Large intestine (tissue), 12 donors: ENCODE results near the gene EEF1E1. TPM values are rescaled to one million over a fixed set of nuclear protein-coding genes. Genes with fewer than 3 reads are reported as not detected.

Experiments used
- DNase-seq, 2 donors: peaks; one replicate each; pipeline versions ENCODE4 v3.0.0 to v3.0.0-alpha.2; 2013
- H3K27ac ChIP-seq: one replicate; pipeline ENCODE4 v1.5.1; 2013; ENCODE audit warnings: low read length
- H3K27me3 ChIP-seq: 2 replicates; pipeline ENCODE4 v1.6.1; 2013; ENCODE audit warnings: low read length; ENCODE audit not compliant: control insufficient read depth, insufficient read depth
- H3K36me3 ChIP-seq: 2 replicates; pipeline ENCODE4 v1.6.1; 2013; ENCODE audit warnings: low read length; ENCODE audit not compliant: control insufficient read depth, insufficient read depth
- H3K4me1 ChIP-seq: one replicate; pipeline ENCODE4 v1.6.1; 2013; ENCODE audit warnings: low read length; ENCODE audit not compliant: control insufficient read depth, insufficient read depth
- H3K4me3 ChIP-seq: one replicate; pipeline ENCODE4 v1.5.1; 2013; ENCODE audit warnings: low read length
- H3K9me3 ChIP-seq: one replicate; pipeline ENCODE4 v1.6.1; 2013; ENCODE audit warnings: mild to moderate bottlenecking, low read depth, low read length, moderate library complexity; ENCODE audit not compliant: control insufficient read depth
- WGBS: methylation state at CpG from one replicate; pipeline ENCODE4 v1.1.5; 2013; ENCODE audit warnings: low lambda C conversion rate; ENCODE audit not compliant: insufficient coverage; 5-methylcytosine and 5-hydroxymethylcytosine counted together
- long read RNA-seq, 11 donors: transcript quantifications; one replicate each; lab custom pipeline, GENCODE V29; 2026
- polyA plus RNA-seq: library from polyadenylated mRNA; unstranded; fragments of 120-200 nt; gene quantifications from one replicate; pipeline ENCODE4 v1.2.1, GENCODE V29; 2013

The EEF1E1 gene
- polyA plus RNA-seq = 28.0 TPM
- long read RNA-seq, donor 1, transcript EEF1E1-201 (4 exons, 1,077 nt) = major isoform, 5 of 15 reads
- long read RNA-seq, donor 1, transcript EEF1E1-205 (3 exons, 654 nt) = major isoform, 5 of 15 reads
- long read RNA-seq, donor 1, partial matches to known transcripts = 5 of 15 reads
- long read RNA-seq, donor 1, other reads (novel, unspliced or antisense) = 0 of 15 reads
- long read RNA-seq, donor 2, transcript EEF1E1-201 (4 exons, 1,077 nt) = major isoform, 19 of 46 reads
- long read RNA-seq, donor 2, partial matches to known transcripts = 21 of 46 reads
- long read RNA-seq, donor 2, other reads (novel, unspliced or antisense) = 0 of 46 reads
- long read RNA-seq, donor 3, transcript EEF1E1-201 (4 exons, 1,077 nt) = major isoform, 27 of 41 reads
- long read RNA-seq, donor 3, partial matches to known transcripts = 10 of 41 reads
- long read RNA-seq, donor 3, other reads (novel, unspliced or antisense) = 0 of 41 reads
- long read RNA-seq, donor 4, partial matches to known transcripts = 0 of 2 reads
- long read RNA-seq, donor 4, other reads (novel, unspliced or antisense) = 0 of 2 reads
- long read RNA-seq, donor 5, transcript EEF1E1-201 (4 exons, 1,077 nt) = major isoform, 12 of 21 reads
- long read RNA-seq, donor 5, partial matches to known transcripts = 6 of 21 reads
- long read RNA-seq, donor 5, other reads (novel, unspliced or antisense) = 0 of 21 reads
- long read RNA-seq, donor 6, transcript EEF1E1-201 (4 exons, 1,077 nt) = major isoform, 11 of 22 reads
- long read RNA-seq, donor 6, partial matches to known transcripts = 10 of 22 reads
- long read RNA-seq, donor 6, other reads (novel, unspliced or antisense) = 0 of 22 reads
- long read RNA-seq, donor 7, transcript EEF1E1-201 (4 exons, 1,077 nt) = major isoform, 10 of 15 reads
- long read RNA-seq, donor 7, partial matches to known transcripts = 5 of 15 reads
- long read RNA-seq, donor 7, other reads (novel, unspliced or antisense) = 0 of 15 reads
- long read RNA-seq, donor 8, transcript EEF1E1-201 (4 exons, 1,077 nt) = major isoform, 18 of 38 reads
- long read RNA-seq, donor 8, partial matches to known transcripts = 16 of 38 reads
- long read RNA-seq, donor 8, other reads (novel, unspliced or antisense) = 0 of 38 reads
- long read RNA-seq, donor 9, transcript EEF1E1-201 (4 exons, 1,077 nt) = major isoform, 25 of 40 reads
- long read RNA-seq, donor 9, transcript EEF1E1-205 (3 exons, 654 nt) = minor isoform, 6 of 40 reads
- long read RNA-seq, donor 9, partial matches to known transcripts = 9 of 40 reads
- long read RNA-seq, donor 9, other reads (novel, unspliced or antisense) = 0 of 40 reads
- long read RNA-seq, donor 10, transcript EEF1E1-201 (4 exons, 1,077 nt) = major isoform, 15 of 27 reads
- long read RNA-seq, donor 10, partial matches to known transcripts = 12 of 27 reads
- long read RNA-seq, donor 10, other reads (novel, unspliced or antisense) = 0 of 27 reads
- long read RNA-seq, donor 11, transcript EEF1E1-205 (3 exons, 654 nt) = minor isoform, 6 of 25 reads
- long read RNA-seq, donor 11, transcript EEF1E1-201 (4 exons, 1,077 nt) = major isoform, 13 of 25 reads
- long read RNA-seq, donor 11, partial matches to known transcripts = 6 of 25 reads
- long read RNA-seq, donor 11, other reads (novel, unspliced or antisense) = 0 of 25 reads

- Histone ChIP-seq H3K9me3 (no peaks in the 10 kb centered on the region), H3K4me1 (peaks cover 7% of the 10 kb centered on the region), H3K27ac (peak within 1 kb of the TSS; percentile 62), H3K4me3 (peak within 1 kb of the TSS; percentile 87), H3K27me3 (peaks cover 2% of the 10 kb centered on the region), H3K36me3 (no peaks in the 10 kb centered on the region)
- peak; percentile 95 to 97 for DNase-seq
- no CpG with 5 or more reads among the region's 43 CpGs for WGBS
Measured at GRCh38 chr6:8102122-8102958, at the start of gene EEF1E1. TSS of gene EEF1E1 (minus strand) at chr6:8102548. CDS start at chr6:8102521, 27 bp downstream.

- Histone ChIP-seq H3K27ac (no peak overlapping the region), H3K27me3 (no peaks in the 10 kb centered on the region), H3K36me3 (no peaks in the 10 kb centered on the region), H3K4me1 (no peaks in the 10 kb centered on the region), H3K4me3 (no peak overlapping the region), H3K9me3 (no peaks in the 10 kb centered on the region)
- WGBS = no CpG with 5 or more reads among the region's 1 CpG
- DNase-seq = no peak
Measured at GRCh38 chr6:8149350-8149749, 47.0 kb upstream of the EEF1E1 start.

GRCh38 chr6:8143945-8144344, 41.6 kb upstream of the EEF1E1 start:
- H3K27ac ChIP-seq = no peak overlapping the region
- no peak overlapping the region for H3K4me3 ChIP-seq
- no peaks in the 10 kb centered on the region for H3K27me3 ChIP-seq
- no peaks in the 10 kb centered on the region for H3K36me3 ChIP-seq
- no peaks in the 10 kb centered on the region for H3K4me1 ChIP-seq
- H3K9me3 ChIP-seq = no peaks in the 10 kb centered on the region
- WGBS = 75% methylated on average over 2 of the region's 2 CpGs
- DNase-seq = no peak

DNA sequence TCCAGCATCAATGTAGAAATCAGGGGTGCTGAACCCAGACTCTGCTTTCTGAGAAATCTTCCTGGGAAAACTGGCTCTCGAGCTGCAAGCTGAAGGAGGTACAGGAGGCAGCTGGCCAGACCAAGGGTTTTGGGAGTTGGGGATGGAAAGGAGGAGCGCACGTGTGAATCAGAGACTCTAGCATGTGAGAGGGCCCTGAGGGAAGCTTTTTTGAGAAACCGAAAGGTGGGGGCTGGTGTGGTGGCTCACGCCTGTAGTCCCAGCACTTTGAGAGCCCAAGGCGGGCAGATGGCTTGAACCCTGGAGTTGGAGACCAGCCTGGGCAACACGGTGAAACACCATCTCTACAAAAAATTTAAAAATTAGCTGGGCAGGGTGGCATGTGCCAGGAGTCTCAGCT, 37.1 kb upstream of the EEF1E1 start:
- Histone ChIP-seq H3K27ac (no peak overlapping the region), H3K4me3 (no peak overlapping the region), H3K27me3 (no peaks in the 10 kb centered on the region), H3K9me3 (no peaks in the 10 kb centered on the region), H3K36me3 (no peaks in the 10 kb centered on the region), H3K4me1 (no peaks in the 10 kb centered on the region)
- no CpG with 5 or more reads among the region's 7 CpGs for WGBS
- DNase-seq = no peak

DNA sequence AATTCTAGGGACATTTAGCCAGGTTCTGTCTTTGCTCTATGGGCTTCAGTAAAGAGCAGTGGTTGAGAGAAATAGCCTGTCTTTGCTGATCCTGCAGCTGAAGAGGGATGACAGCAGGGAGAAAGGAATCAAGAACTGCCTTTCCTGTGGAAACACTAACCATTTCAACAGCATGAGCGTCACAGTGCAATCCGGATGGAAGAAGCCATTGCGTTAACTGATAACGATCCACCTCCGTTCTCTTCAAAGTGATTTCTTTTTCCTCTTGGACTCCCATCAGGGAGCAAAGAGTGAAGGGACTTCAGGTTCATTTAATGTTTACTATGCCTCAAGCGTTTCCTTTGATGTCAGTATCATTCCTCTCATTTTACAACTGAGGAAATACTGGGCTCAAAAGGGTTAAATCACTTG, 35.2 kb upstream of the EEF1E1 start:
- DNase-seq = no peak

GRCh38 chr6:8135276-8135675, 32.9 kb upstream of the EEF1E1 start:
- H3K4me3 ChIP-seq = no peak overlapping the region
- H3K27me3 ChIP-seq = peaks cover 5% of the 10 kb centered on the region
- no peaks in the 10 kb centered on the region for H3K9me3 ChIP-seq
- no CpG with 5 or more reads among the region's 3 CpGs for WGBS
- H3K27ac ChIP-seq = no peak overlapping the region
- no peak for DNase-seq
- no peaks in the 10 kb centered on the region for H3K36me3 ChIP-seq
- no peaks in the 10 kb centered on the region for H3K4me1 ChIP-seq

More for the DNA sequence above, 35.2 kb upstream of the EEF1E1 start:
- H3K9me3 ChIP-seq = no peaks in the 10 kb centered on the region
- no peak overlapping the region for H3K4me3 ChIP-seq
- H3K36me3 ChIP-seq = no peaks in the 10 kb centered on the region
- no CpG with 5 or more reads among the region's 6 CpGs for WGBS
- no peaks in the 10 kb centered on the region for H3K4me1 ChIP-seq
- no peak overlapping the region for H3K27ac ChIP-seq
- H3K27me3 ChIP-seq = no peaks in the 10 kb centered on the region

- Histone ChIP-seq H3K36me3 (no peaks in the 10 kb centered on the region), H3K27me3 (peaks cover 5% of the 10 kb centered on the region), H3K27ac (no peak overlapping the region), H3K4me1 (no peaks in the 10 kb centered on the region), H3K4me3 (no peak overlapping the region), H3K9me3 (no peaks in the 10 kb centered on the region)
- DNase-seq = no peak
- WGBS = 100% methylated on average over 1 of the region's 6 CpGs
Measured at GRCh38 chr6:8132130-8132529, 29.8 kb upstream of the EEF1E1 start.

DNA sequence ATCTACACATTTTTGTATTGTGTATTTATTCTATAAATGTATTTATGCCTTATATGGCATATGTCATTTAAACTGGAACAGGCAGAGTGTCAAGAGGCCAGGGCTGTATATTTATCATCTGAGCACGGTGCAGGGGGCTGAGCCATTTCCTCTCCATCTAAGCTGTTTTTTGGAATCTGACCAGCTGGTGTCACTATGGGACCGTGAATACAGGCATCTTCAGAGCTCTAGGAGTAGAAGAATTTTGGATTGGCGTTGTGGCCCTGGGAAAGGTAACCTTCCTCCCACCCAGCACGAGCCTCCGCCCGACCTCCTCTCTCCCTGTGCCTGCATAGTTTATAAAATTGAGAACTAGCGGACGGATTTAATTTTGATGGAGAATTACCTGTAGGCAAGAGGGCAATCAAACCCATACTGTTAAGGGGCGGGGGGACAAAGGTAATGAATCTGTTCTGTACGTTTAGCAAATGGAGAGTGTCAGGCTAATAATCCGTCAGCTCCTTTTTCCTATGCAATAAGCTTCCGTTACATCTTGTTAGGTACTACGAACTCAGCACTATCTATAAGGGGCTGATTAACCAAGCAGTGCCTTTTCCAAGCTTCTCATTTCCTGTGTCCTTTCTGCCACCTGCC, 29.0 kb upstream of the EEF1E1 start:
- peaks cover 5% of the 10 kb centered on the region for H3K27me3 ChIP-seq
- no peaks in the 10 kb centered on the region for H3K36me3 ChIP-seq
- H3K4me3 ChIP-seq = no peak overlapping the region
- no peak overlapping the region for H3K27ac ChIP-seq
- no peaks in the 10 kb centered on the region for H3K4me1 ChIP-seq
- no CpG with 5 or more reads among the region's 13 CpGs for WGBS
- H3K9me3 ChIP-seq = no peaks in the 10 kb centered on the region
- DNase-seq = peak; percentile 31 to 37

DNA sequence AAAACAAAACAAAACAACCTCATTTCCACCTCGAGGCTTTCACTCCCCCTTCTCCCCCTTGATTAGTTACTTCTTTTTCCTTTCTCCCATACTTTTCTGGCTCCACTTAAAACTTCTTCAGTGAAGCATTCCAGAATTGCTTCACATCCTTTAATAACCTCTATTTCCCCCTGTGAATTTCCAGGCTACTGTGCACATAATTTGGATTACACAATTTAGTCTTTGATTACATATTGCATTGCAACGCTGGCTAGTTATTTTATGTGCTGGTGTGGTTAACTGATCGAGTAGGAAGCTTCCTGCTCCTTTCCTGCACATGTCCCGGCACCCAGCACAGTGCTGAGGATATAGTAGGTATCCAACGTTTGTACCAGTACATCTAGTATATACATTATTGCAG, 28.1 kb upstream of the EEF1E1 start:
- 20% methylated on average over 1 of the region's 5 CpGs for WGBS
- no peak for DNase-seq
- no peaks in the 10 kb centered on the region for H3K36me3 ChIP-seq
- no peak overlapping the region for H3K27ac ChIP-seq
- no peak overlapping the region for H3K4me3 ChIP-seq
- peaks cover 5% of the 10 kb centered on the region for H3K27me3 ChIP-seq
- H3K4me1 ChIP-seq = no peaks in the 10 kb centered on the region
- H3K9me3 ChIP-seq = no peaks in the 10 kb centered on the region
